Stimulated activated naive CD8-positive, alpha-beta T cell treated with anti-CD3 and anti-CD28 coated beads, Interleukin-15, amount 100 ng/mL, for 72 hours (primary cell): ENCODE measurements around the gene LGALS3BP.

Experiments used
- ATAC-seq: fragments of 150-1000 bp; cut with Tn5 transposase; 2 replicates; pipeline ENCODE4 v1.10.0; 2021; ENCODE audit warnings: mild to moderate bottlenecking, moderate library complexity
- DNase-seq, 2 donors: peaks; one replicate each; pipeline ENCODE4 v3.0.0; 2021 to 2022
- H3K27ac Mint-ChIP-seq, 2 donors: one replicate each; pipeline ENCODE4 v1.8.0; 2022; ENCODE audit warnings: mild to moderate bottlenecking in 2 of 2, mixed read lengths in 2 of 2, moderate library complexity in 2 of 2
- H3K27me3 Mint-ChIP-seq: one replicate; pipeline ENCODE4 v1.8.0; 2022; ENCODE audit warnings: mixed read lengths
- H3K4me1 Mint-ChIP-seq: one replicate; pipeline ENCODE4 v1.8.0; 2022; ENCODE audit warnings: mild to moderate bottlenecking, mixed read lengths
- H3K4me3 Mint-ChIP-seq, 2 donors: one replicate each; pipeline ENCODE4 v1.8.0; 2022; ENCODE audit warnings: mild to moderate bottlenecking in 2 of 2, mixed read lengths in 2 of 2, moderate library complexity in 1 of 2
- H3K9me3 Mint-ChIP-seq, 2 donors: one replicate each; pipeline ENCODE4 v1.8.0; 2022; ENCODE audit warnings: mixed read lengths in 2 of 2

The LGALS3BP gene

DNA sequence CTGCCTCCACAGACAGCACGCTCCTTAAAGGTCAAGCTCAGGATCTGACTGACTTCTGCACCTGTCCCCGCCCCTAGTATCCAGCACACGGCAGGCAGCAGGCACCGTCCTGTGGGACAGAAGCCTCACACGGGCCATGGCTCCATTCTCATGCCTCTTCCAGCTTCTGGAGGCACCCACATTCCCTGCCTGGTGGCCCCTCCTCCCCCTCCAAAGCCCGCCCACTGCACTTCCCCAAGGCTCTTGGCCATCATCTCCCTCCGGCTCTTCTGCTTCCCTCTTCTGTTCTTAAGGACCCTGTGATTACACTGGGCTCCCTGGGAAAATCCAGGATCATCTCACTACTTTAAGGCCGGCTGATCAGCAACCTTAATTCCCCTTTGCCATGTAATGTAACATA is 26.3 kb upstream of the LGALS3BP start:
- ATAC-seq = no peak
- Mint-ChIP-seq H3K27ac (peak overlapping the region in 1 of 2 donors; percentile 91), H3K9me3 (no peaks in the 10 kb centered on the region), H3K4me3 (no peak overlapping the region), H3K27me3 (no peaks in the 10 kb centered on the region), H3K4me1 (peaks cover 69% of the 10 kb centered on the region)
- DNase-seq = no peak

DNA sequence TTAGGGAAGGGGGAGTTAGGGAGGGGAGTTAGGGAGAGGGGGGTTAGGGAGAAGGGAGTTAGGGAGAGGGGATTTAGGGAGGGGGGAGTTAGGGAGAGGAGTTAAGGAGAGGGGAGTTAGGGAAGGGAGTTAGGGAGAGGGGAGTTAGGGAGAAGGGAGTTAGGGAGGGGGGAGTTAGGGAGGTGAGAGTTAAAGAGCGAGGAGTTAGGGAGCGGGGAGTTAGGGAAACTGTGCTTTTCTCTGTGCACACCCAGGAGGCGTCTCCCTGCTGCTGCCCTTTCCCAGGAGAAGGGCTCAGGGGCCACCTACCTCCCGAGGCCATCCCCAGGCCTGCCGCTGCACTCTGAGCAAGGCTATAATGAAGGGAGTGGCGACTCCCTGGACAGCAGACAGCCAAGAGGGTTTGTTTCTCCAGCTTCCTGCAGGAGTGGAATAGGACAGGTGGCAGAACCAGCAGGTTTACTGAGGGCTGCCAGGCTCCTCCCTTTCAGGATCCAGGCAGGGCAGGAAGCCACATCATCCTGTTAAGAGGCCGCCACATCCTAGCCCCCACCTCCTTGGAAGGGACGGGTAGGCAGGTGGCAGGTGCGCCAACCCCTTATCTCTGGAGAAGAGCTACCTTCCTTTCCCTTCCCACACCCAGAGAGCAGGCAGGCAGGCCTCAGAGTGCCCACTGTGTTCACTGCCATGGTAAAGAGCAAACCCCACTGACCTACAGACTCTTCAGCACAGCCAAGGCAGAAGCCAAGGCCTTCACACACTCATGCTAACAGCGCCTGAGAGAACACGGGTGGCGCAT is 25.5 kb upstream of the LGALS3BP start:
- Mint-ChIP-seq H3K4me3 (peak overlapping the region in 1 of 2 donors; percentile 26), H3K27me3 (no peaks in the 10 kb centered on the region), H3K4me1 (peaks cover 68% of the 10 kb centered on the region), H3K9me3 (no peaks in the 10 kb centered on the region), H3K27ac (peak overlapping the region; percentile 25 to 86)
- no peak for ATAC-seq
- no peak for DNase-seq

DNA sequence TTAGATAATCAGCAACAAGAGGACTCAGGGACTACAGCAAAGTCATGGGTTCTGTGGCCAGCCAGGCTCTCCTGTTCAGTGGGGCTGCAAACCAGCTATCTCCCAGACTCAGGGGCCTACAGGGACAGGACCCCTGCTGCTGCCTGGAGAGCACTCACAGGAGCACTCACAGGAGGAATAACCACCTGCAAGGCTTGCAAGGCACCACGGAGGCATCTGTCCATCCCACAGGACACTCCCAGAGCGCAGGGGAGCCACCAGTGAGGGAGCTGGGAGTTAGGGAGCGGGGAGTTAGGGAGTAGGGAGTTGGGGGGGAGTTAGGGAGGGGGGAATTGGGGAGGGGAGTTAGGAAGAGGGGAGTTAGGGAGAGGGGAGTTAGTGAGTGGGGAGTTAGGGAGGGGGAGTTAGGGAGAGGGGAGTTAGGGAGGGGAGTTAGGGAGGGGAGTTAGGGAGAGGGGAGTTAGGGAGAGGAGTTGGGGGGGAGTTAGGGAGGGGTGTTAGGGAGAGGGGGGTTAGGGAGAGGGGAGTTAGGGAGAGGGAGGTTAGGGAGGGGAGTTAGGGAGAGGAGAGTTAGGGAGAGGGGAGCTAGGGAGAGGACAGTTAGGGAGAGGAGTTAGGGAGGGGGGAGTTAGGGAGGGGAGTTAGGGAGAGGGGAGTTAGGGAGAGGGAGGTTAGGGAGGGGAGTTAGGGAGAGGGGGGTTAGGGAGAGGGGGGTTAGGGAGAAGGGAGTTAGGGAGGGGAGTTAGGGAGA is 24.1 kb upstream of the LGALS3BP start:
- H3K4me1 Mint-ChIP-seq = peaks cover 59% of the 10 kb centered on the region

DNA sequence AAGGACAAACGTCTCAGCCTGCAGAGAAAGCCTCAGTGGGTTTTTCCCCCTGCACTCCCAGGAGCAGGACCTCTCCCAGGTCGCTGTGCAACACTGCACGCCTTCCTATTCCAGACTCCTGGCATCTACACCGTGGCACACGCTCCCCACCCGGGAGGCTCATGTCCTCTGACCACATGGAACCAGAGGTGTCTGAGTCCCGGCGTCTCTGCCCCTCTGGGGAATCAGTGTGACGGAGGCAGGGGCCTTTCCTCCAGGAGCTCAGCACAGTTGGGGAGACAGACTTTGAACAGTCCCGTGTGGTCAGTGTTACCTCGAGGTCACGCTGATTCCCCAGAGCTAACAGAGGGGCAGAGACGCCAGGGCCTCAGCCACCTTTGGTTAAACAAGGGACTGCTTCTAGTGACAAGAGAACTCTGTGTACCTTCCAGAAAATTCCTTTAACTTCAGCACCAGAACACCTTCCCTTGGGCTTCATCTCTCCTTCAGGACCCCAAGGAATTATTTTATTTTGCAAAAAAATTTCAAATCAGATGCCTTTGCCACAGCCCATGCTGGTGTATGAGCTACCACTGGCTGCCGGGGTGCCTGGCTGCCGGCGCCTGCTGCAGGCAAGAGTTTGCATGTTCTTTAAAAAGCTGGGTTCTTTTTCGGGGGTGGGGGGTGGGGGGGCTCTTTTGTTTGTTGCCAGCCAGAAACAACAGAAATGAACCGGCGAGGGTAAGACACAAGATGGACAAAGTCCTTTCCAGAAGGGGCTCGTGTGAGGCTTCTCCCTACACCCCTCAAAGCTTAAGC is 23.3 kb upstream of the LGALS3BP start:
- H3K27ac Mint-ChIP-seq = peak overlapping the region in 1 of 2 donors; percentile 54
- H3K4me3 Mint-ChIP-seq = no peak overlapping the region
- H3K9me3 Mint-ChIP-seq = no peaks in the 10 kb centered on the region

More for the DNA sequence above, 24.1 kb upstream of the LGALS3BP start:
- Mint-ChIP-seq H3K4me3 (no peak overlapping the region), H3K9me3 (no peaks in the 10 kb centered on the region), H3K27me3 (no peaks in the 10 kb centered on the region), H3K27ac (peak overlapping the region; percentile 54 to 69)
- ATAC-seq = no peak
- no peak for DNase-seq

DNA sequence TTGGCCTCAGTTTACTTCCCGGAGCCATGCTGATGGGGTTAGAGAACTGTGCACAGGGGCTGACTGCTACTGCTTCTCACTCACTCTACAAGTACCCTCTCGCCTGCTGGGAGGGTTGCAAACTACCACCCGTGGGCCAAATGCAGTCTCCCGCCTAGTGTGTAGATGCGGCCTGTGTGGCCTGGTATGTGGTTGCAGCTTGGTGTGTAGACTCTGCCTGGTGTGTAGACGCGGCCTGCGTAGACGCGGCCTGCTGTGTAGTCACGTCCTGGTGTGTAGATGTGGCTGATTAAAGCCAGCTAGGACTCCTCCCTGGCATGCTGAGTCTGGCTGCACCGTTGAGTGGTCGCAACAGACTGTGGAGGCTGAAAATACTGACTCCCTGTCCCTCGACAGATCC is 22.6 kb upstream of the LGALS3BP start:
- DNase-seq = no peak
- H3K4me3 Mint-ChIP-seq = no peak overlapping the region
- H3K9me3 Mint-ChIP-seq = no peaks in the 10 kb centered on the region
- H3K4me1 Mint-ChIP-seq = peaks cover 44% of the 10 kb centered on the region
- no peaks in the 10 kb centered on the region for H3K27me3 Mint-ChIP-seq
- no peak for ATAC-seq
- no peak overlapping the region for H3K27ac Mint-ChIP-seq

More for the DNA sequence above, 23.3 kb upstream of the LGALS3BP start:
- ATAC-seq = no peak
- Mint-ChIP-seq H3K4me1 (peaks cover 51% of the 10 kb centered on the region), H3K27me3 (no peaks in the 10 kb centered on the region)
- DNase-seq = no peak

DNA sequence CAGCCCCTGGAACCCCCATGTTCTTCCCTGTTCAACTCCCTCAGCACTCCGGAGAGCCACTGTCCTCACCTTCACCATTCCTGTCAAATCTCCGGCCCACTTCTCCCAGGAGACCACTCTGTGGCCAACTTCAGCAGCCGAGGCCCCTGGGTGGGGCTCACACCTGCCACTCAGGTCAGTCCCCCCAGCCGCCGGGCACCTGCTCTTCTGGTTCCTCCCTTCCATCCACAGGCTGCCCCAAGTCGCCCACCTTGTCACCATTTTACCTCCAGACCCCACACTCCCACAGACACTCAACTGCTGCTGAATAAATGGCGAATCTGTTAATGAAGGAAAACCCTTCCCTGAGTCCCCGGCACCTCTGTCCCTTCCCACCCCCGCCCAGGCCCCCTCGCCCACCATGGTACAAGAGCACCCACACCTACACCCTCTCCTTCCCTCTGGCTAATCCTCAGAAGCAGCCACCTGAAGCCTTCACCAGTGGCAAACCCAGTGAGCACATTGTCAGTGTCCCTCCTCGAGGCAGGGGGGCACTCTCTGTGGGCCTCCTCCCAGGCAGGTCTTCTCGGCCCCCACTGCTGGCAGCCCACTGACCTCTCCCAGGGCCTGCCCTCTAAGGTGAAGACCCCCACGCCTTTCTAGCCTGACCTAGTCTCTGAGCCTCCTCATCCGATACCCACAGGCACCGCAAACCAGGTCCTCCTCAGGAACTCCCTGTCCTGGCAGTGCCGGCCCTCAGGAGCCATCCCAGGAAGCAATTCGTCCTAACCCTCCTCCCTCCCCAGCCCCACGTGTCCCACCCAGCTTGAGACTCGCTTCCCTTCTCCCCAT is 21.7 kb upstream of the LGALS3BP start:
- Mint-ChIP-seq H3K4me1 (peaks cover 35% of the 10 kb centered on the region), H3K27me3 (no peaks in the 10 kb centered on the region), H3K4me3 (no peak overlapping the region), H3K9me3 (no peaks in the 10 kb centered on the region), H3K27ac (peak overlapping the region in 1 of 2 donors; percentile 68)
- no peak for ATAC-seq
- no peak for DNase-seq

DNA sequence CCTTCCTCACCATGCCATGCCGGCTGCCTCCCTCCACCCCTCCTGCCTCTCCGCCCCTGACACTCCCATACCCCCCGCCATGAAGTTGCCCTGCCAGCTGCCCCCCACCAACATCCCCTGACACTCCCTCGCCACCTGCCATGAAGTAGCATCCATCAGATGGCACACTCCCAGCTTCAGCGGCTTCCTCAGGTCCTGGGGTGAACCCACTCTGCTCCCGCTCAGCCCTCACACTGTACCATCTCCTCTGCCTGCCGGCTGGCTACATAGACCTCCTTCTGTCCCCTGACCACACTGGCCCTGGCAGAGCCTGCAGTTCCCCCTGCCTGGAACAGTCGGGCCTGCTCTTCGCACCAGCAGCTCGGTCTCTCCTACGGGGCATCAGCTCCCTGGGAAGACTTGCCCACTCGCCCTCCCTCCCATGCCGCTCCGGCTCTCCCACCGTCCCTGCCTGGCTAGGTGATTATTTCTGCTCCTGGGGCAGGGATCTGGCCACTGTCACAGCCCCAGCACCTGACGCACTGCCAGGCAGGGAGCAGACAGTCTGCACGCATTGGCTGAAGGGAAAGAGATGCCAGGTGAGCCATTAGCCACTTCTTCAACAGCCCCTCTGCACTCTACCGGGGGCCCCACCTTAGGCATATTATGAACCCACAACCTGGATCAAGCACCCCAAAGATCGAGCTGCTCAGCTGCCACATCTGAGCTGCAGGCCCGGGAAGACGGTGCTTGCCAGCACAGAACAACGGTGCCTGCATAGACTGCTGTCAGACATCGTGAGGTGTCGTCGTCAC is 20.9 kb upstream of the LGALS3BP start:
- no peak overlapping the region for H3K4me3 Mint-ChIP-seq
- no peaks in the 10 kb centered on the region for H3K9me3 Mint-ChIP-seq
- peak overlapping the region; percentile 52 to 65 for H3K27ac Mint-ChIP-seq
- DNase-seq (no peak), ATAC-seq (no peak)
- H3K4me1 Mint-ChIP-seq = peaks cover 27% of the 10 kb centered on the region
- H3K27me3 Mint-ChIP-seq = no peaks in the 10 kb centered on the region

DNA sequence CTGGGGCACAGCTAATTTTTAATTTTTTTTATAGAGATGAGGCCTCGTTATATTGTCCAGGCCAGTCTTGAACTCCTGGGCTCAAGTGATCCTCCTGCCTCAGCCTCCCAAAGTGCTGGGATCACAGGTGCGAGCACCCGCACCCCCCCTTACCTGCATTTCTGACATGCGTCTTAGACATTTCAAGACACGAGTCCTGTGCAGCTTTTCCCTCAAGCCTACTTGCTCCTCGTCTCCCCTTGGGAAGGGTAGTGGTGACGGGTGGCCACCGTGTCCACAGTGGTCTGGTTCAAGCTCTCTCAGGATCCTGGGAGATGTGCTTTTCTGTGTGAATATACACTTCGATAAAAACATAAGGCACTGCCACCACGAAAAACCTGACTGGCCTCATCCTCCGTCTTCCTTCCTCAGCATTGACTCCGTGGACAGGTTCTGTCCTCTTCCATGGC is 20.2 kb upstream of the LGALS3BP start:
- peaks cover 21% of the 10 kb centered on the region for H3K4me1 Mint-ChIP-seq
- DNase-seq (no peak), ATAC-seq (no peak)
- H3K27ac Mint-ChIP-seq = peak overlapping the region in 1 of 2 donors; percentile 52
- no peaks in the 10 kb centered on the region for H3K9me3 Mint-ChIP-seq
- H3K27me3 Mint-ChIP-seq = no peaks in the 10 kb centered on the region
- H3K4me3 Mint-ChIP-seq = no peak overlapping the region

DNA sequence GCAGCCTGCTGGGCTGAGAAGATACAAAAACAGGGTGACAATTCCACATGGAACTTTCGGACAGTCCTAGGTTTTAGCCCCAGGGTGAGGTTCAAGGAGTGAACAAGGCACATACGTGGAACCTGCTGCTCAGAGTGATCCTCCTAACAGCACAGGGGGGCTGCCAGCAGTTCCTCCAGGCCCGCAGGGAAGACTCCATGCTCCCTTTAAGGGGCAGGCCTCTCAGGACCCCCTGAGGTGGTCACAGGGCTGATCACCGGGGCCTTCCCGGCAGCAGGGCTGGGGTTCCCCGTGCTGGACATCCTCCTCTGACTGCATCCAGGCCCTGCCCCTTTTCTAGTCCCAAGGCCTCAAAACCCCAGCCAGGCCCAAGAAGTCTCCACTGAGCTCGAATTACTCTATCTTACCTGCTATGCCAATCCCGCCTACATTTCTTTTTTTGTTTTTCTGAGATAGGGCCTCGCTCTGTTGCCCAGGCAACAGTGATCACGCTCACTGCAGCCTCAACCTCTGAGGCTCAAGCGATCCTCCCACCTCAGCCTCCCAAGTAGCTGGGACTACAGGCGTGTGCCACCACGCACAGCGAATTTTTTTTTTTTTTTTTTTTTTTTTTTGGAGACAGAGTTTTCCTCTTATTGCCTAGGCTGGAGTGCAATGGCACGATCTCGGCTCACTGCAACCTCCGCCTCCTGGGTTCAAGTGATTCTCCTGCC is 19.5 kb upstream of the LGALS3BP start:
- no peak for ATAC-seq
- no peak overlapping the region for H3K4me3 Mint-ChIP-seq

DNA sequence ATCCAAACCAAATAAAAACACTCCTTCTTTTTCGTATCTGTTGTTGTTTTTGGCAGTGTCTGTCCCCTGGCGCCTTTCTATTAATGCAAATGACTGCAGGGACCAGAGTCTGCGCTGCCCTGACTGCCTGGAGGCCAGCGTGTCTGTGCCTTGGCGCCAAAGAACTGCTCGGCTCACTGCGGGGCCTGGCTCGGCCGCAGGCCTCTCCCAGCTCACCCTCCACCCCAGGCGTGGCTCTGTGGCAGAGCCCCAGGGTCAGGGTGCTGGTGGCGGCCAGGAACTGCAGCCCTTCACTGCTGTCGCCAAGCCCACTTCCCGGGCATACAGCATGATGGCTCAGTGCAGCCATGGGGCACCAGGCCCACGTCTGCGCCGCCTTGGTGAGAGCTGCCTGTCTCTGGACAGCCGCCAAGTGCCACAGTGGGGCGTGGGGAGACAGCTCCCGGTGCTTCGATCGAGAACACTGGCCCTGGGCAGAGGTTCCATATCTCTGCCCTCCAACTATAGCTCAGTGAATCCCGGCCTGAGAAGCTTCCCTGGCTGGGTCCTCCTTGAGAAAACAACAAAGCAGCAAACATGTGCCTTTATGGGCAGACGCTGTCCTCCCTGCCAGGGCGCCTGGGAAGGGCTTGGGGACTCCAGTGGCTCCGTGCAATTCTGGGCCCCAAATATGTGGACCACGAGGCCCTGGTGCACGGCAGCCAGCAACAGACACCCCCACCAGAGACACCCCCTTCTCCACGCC is 18.8 kb upstream of the LGALS3BP start:
- Mint-ChIP-seq H3K4me1 (peaks cover 24% of the 10 kb centered on the region), H3K4me3 (no peak overlapping the region), H3K27me3 (no peaks in the 10 kb centered on the region), H3K27ac (no peak overlapping the region), H3K9me3 (no peaks in the 10 kb centered on the region)
- DNase-seq (no peak), ATAC-seq (no peak)

More for the DNA sequence above, 19.5 kb upstream of the LGALS3BP start:
- Mint-ChIP-seq H3K27ac (no peak overlapping the region), H3K4me1 (peaks cover 21% of the 10 kb centered on the region), H3K9me3 (no peaks in the 10 kb centered on the region), H3K27me3 (no peaks in the 10 kb centered on the region)
- DNase-seq = no peak

DNA sequence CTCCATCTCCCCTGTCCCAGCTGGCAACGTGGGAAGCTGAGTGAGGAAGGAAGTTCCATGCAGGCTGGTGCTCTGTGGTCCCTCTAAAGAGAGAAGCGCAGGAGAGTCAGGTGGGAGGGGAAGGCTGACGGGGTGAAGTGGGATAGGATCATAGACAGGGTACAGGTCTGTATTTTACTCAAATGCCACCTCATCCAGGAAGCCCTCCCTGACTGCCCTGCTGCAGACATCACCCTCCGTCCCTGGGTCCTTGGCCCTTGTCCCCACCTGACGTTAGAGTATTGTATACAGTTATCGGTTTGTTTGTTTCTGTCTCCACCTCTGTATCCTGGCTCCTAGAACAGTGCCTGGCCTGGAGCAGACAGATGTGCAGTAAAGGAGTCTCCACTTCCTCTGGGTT is 18.2 kb upstream of the LGALS3BP start:
- H3K4me3 Mint-ChIP-seq = no peak overlapping the region
- peaks cover 28% of the 10 kb centered on the region for H3K4me1 Mint-ChIP-seq
- no peaks in the 10 kb centered on the region for H3K9me3 Mint-ChIP-seq
- no peak overlapping the region for H3K27ac Mint-ChIP-seq
- DNase-seq (no peak), ATAC-seq (no peak)
- H3K27me3 Mint-ChIP-seq = no peaks in the 10 kb centered on the region

DNA sequence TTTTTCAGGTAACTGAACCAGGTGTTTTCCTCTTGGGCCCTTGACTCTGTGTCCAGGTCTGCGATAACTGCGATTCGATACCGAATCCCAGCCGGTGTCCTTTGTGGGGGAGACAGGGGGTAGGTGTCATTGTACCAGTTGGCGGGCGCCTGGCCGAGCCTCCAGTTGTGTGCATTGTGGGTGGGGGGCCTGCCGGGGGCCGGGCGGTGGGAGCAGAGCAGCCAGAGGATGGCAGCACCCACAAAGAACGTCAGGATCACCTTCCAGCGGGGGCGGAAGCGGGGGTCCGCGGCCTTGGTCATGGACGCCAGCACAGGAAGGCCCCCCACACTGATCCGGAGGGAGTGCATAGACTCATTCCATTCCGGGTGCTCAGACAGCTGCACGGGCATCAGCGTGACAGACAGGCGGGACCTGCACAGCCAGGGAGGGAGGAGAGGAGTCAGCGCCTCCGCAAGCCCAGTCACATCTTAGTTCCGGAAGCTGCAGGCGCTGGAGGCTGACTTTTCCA is 17.6 kb upstream of the LGALS3BP start:
- peaks cover 29% of the 10 kb centered on the region for H3K4me1 Mint-ChIP-seq
- no peak for DNase-seq
- no peaks in the 10 kb centered on the region for H3K27me3 Mint-ChIP-seq
- H3K27ac Mint-ChIP-seq = no peak overlapping the region
- ATAC-seq = no peak
- no peak overlapping the region for H3K4me3 Mint-ChIP-seq
- H3K9me3 Mint-ChIP-seq = no peaks in the 10 kb centered on the region

DNA sequence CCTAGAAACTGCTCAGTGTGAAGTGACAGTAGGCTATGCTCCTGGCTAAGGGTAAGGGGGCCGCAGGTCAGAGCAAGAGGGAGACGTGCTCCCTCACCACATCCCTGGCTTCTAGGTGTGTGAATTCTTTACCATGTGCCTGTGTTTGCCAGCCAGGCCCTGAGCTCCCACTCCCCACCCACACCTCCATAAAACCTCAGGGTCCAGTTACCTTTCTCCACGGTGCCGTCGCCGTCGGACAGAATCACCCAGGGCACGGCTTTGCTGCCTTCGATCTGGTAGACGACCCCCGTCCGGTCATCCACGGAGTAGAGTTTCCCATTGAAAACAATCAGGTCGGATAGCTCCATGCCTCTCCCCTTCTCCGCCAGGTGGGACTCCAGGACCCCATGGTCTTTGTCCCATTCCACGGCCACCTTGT is 17.1 kb upstream of the LGALS3BP start:
- DNase-seq = no peak
- Mint-ChIP-seq H3K27me3 (no peaks in the 10 kb centered on the region), H3K4me3 (no peak overlapping the region), H3K27ac (no peak overlapping the region), H3K4me1 (peaks cover 25% of the 10 kb centered on the region), H3K9me3 (no peaks in the 10 kb centered on the region)
- ATAC-seq = no peak
